Nephron (organoid): ENCODE measurements around the gene RGS14.

ENCODE experiments used
- H3K27ac Mint-ChIP-seq, 3 experiments: 2 replicates each; pipeline ENCODE4 v1.8.0; 2020; ENCODE audit warnings: mixed read lengths in 3 of 3, mild to moderate bottlenecking in 2 of 3, moderate library complexity in 1 of 3
- H3K27me3 Mint-ChIP-seq: 2 replicates; pipeline ENCODE4 v1.8.0; 2021; ENCODE audit warnings: low read depth, mild to moderate bottlenecking, moderate library complexity, mixed read lengths
- H3K36me3 Mint-ChIP-seq: 2 replicates; pipeline ENCODE4 v1.8.0; 2020; ENCODE audit warnings: low read depth, mixed read lengths
- H3K4me1 Mint-ChIP-seq: 2 replicates; pipeline ENCODE4 v1.8.0; 2020; ENCODE audit warnings: mixed read lengths
- H3K4me3 Mint-ChIP-seq, 3 experiments: 2 replicates each; pipeline ENCODE4 v1.8.0; 2020; ENCODE audit warnings: mild to moderate bottlenecking in 3 of 3, mixed read lengths in 3 of 3, moderate library complexity in 2 of 3
- H3K9me3 Mint-ChIP-seq: 2 replicates; pipeline ENCODE4 v1.8.0; 2020; ENCODE audit warnings: mixed read lengths
- TF ChIP-seq, protein P1 (sequence below), 3 experiments: fragments of 200-600 bp; sonication (generic); IDR thresholded peaks; one replicate each; pipeline ENCODE4 v1.5.0; 2021; ENCODE audit warnings: antibody characterized with exemption in 3 of 3; ENCODE audit not compliant: unreplicated experiment in 3 of 3

The RGS14 gene

DNA sequence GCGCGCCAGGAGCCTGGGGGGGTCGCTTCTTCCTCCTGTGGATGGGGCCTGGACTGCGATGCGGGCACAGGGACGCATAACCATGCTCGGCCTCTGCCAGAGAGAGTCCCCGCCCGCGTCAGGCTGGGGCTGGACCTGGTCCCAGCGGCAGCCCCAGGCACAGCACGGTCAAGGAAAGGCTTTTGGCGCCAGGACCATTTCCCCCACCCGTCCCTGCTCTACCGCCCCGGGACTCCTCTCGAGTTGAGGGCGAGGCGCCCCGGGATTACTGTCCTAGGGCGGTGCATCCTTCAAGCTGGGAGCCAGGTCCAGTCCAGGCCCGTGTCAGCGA lies 46.4 kb upstream of the RGS14 start:
- Mint-ChIP-seq H3K27me3 (no peaks in the 10 kb centered on the region), H3K4me3 (peak overlapping the region; percentile 85 to 89 (median 87)), H3K4me1 (peaks cover 26% of the 10 kb centered on the region)

DNA sequence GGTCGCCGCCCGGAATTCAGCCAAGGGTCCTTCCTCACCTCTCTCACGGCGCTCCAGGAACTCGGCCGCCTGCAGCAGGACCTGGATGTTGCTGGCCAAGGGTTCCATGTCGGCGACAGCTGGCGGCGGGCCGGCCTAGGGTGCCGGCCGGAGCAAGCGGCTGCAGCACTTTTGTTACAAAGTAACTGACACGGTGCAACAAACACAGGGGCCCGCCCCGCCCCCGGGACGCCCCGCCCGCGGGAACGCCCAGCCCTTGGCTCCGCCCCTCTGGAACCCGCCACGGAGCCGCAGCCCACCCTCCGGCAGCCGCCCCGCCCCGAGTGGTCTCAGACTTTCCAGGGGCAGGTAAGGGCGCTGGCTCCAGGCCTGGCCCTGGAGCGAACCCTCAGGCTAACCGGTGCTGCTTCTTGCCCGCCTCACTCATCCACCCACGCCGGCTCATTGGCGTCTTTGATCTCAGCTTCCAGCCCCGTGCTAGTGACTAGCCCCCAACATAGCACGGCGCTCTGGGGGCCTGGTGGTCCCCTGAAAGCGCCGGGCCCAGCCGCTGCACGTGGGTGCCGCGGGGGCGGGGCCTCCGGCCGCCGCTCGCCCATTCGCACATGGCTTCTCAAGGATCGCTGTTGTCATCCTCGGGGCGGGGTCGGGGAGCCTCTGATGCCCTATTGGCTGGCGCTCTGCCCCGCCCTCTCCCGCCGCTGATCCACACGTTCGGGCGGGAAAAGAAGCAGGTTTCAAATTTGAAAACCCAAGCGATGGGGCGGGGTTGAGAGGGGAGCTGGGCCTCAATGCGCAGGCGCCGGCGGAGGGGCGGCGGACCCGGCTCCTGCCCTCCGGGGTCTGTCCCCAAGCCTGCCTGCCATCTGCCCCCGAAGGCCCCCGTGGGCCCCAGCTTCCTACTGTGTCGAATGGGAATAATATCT lies 45.7 kb upstream of the RGS14 start, which contains the start of gene MXD3:
Gene MXD3, minus strand, starts transcription at position 176 of the 926 bp plus-strand sequence. Its CDS starts 68 bp downstream, at position 108.
- Mint-ChIP-seq H3K9me3 (no peaks in the 10 kb centered on the region), H3K36me3 (peaks cover under 1% of the 10 kb centered on the region), H3K27me3 (no peaks in the 10 kb centered on the region), H3K4me1 (peaks cover 23% of the 10 kb centered on the region), H3K27ac (peak within 1 kb of the TSS; percentile 4 to 69 (median 60)), H3K4me3 (peak within 1 kb of the TSS; percentile 85 to 89 (median 87))
- TF ChIP-seq, protein P1, sequence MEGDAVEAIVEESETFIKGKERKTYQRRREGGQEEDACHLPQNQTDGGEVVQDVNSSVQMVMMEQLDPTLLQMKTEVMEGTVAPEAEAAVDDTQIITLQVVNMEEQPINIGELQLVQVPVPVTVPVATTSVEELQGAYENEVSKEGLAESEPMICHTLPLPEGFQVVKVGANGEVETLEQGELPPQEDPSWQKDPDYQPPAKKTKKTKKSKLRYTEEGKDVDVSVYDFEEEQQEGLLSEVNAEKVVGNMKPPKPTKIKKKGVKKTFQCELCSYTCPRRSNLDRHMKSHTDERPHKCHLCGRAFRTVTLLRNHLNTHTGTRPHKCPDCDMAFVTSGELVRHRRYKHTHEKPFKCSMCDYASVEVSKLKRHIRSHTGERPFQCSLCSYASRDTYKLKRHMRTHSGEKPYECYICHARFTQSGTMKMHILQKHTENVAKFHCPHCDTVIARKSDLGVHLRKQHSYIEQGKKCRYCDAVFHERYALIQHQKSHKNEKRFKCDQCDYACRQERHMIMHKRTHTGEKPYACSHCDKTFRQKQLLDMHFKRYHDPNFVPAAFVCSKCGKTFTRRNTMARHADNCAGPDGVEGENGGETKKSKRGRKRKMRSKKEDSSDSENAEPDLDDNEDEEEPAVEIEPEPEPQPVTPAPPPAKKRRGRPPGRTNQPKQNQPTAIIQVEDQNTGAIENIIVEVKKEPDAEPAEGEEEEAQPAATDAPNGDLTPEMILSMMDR (IDR thresholded peaks at IDR 0.05; ENCODE audit: unreplicated experiment in 3 of 3) = no peak

More for the DNA sequence above, 46.4 kb upstream of the RGS14 start:
- TF ChIP-seq, protein P1 (IDR thresholded peaks at IDR 0.05; ENCODE audit: unreplicated experiment in 3 of 3) = no peak
- H3K36me3 Mint-ChIP-seq = peaks cover 6% of the 10 kb centered on the region
- peak overlapping the region in 1 of 3 experiments; percentile 67 for H3K27ac Mint-ChIP-seq
- no peaks in the 10 kb centered on the region for H3K9me3 Mint-ChIP-seq

DNA sequence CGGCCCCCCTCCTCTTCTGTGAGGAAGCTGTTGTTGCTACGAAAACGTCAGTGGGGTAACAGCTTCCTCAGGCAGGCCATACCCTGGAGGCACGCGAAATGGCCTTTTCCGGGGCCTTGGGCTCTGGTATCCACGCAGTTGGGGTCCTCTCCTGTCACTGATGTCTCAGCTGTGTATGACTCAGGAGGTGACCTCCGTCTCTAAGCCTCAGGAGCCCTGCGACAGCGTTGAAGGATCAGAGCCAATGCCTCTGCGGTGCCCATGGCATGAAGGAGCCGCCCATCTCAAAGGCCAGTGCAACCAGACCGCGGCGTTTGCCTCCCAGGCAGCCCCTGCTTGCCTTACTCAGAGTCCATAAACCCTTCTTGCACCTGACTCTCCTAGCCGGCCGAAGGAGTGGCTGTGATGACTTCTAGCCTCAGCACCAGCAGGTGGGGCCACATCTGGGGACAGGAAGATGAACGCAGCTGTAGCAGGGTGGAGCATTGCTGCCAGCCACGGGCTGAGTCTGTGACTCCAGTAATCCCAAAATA lies 45.0 kb upstream of the RGS14 start:
- TF ChIP-seq, protein P1 (IDR thresholded peaks at IDR 0.05; ENCODE audit: unreplicated experiment in 3 of 3) = no peak
- Mint-ChIP-seq H3K4me3 (peak overlapping the region; percentile 74 to 85 (median 85)), H3K36me3 (peaks cover 4% of the 10 kb centered on the region), H3K4me1 (peaks cover 22% of the 10 kb centered on the region), H3K9me3 (no peaks in the 10 kb centered on the region), H3K27me3 (no peaks in the 10 kb centered on the region), H3K27ac (peak overlapping the region in 1 of 3 experiments; percentile 69)

DNA sequence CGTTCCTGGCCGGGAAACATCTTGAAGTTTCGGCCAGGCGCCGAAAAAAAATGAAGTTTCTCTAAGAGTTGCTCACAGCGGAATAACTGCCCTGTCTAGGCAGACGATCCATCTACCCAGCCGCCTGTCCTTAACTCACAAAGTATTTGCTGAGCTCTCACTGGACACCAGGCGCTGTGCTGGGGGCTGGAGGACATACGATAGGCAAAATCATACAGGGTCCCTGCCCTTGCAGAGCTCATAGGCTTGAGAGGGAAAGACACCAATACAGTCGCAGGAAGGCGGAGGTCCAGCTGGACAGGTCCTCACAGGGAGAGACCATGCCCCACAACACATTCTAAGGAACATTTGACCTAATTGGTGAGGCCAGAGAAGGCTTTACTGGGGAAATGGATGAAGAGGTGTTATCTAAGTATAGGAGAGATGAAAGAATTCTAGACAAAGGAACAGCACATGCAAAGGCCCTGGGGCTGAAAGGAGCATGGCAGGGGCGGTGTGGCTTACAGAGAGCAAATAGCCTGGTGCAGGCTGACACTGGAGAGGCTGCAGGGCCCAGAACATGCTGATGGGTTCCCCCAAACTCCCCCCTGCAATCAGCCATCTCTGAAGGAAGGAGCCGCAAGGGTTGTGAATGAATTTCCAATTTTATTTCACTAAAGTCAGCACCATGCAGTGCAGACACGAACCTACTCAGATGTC lies 44.0 kb upstream of the RGS14 start:
- Mint-ChIP-seq H3K27ac (no peak overlapping the region), H3K9me3 (peaks cover 3% of the 10 kb centered on the region), H3K36me3 (peaks cover 9% of the 10 kb centered on the region), H3K4me3 (peak overlapping the region in 1 of 3 experiments; percentile 23), H3K4me1 (peaks cover 20% of the 10 kb centered on the region), H3K27me3 (no peaks in the 10 kb centered on the region)
- TF ChIP-seq, protein P1 (IDR thresholded peaks at IDR 0.05; ENCODE audit: unreplicated experiment in 3 of 3) = no peak

DNA sequence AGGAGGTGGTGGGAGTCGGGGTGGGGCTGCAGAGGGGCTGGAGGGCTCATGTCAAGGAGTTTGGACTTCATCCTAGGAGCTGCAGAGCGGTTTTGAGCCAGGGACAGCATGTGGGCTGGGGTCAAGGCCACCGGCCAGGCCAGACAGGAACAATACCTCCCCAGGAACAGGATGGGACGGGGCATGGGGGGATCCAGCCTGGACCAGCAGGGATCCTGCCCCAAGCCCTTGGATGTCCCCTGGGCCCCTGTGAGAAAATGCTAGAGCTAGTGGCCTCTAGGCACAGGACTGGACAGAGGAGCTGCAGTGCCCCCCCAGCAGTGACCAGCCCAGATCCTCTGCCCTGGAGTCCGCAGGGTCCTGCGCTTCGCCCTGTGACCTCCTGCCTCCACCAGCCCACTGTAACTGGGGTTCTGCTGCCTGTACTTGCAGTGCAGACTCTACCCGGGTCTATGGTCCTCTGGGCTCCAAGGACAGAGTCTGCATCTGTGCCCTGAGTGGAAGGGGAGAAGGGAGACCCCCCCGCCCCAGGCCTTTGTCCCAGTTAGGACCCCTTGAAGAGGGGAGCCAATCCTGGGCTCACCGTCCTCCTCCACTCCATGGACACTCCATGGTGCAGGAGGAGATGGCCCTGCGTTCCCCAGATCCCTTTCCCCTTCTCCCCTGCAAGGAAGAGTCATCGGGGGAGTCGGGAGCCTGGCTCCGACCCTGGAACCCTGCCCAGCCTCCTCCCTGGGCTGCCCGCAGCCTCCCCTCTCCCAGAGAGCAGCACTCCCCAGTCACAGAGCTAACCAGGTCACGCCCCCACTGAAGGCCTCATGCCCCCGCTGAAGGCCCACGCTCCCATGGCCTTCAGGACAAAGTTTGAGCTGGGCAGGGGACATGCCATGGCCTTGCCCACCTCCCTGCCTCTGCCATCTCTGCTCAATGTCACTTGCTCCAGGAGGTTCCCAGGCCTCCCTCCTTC lies 43.1 kb upstream of the RGS14 start:
- Mint-ChIP-seq H3K27ac (no peak overlapping the region), H3K9me3 (peaks cover 4% of the 10 kb centered on the region), H3K4me1 (peaks cover 11% of the 10 kb centered on the region), H3K4me3 (no peak overlapping the region), H3K36me3 (peaks cover 13% of the 10 kb centered on the region), H3K27me3 (no peaks in the 10 kb centered on the region)
- TF ChIP-seq, protein P1 (IDR thresholded peaks at IDR 0.05; ENCODE audit: unreplicated experiment in 3 of 3) = no peak
